ENCODE measurements around the gene PIK3R5.

PIK3R5 gene

DNA sequence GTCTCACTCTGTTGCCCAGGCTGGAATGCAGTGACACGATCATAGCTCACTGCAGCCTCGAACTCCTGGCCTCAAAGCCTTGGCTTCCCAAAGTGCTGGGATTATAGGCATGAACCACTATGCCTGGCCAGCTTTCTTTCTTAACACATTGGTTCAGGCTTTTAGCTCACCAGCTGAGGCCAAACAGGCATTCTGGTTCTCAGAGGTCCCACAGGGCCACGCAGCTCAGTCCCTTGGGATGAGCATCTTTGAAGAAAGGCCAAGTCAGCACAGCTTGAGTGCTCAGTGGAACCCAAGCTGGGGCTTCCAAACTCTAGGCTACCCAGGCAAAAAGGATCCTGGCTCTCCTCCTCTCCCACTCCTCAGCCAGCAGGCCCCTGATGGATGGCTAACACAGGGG is 2.5 kb downstream of the PIK3R5 start:
- H3K4me3 ChIP-seq (ENCODE audit: low read depth, low read length): no peak overlapping the region
- peaks cover 11% of the 10 kb centered on the region for H3K4me1 ChIP-seq (ENCODE audit: control insufficient read depth, insufficient read depth, low read length)
- H3K9ac ChIP-seq (ENCODE audit: low read length): no peak overlapping the region
- H3K27ac ChIP-seq (ENCODE audit: low read depth, low read length): no peak overlapping the region
- peaks cover 41% of the 10 kb centered on the region for H3K27me3 ChIP-seq (ENCODE audit: control insufficient read depth, insufficient read depth, low read length)
- H3K36me3 ChIP-seq (ENCODE audit: control insufficient read depth, insufficient read depth, low read length): no peaks in the 10 kb centered on the region
- no peaks in the 10 kb centered on the region for H3K9me3 ChIP-seq (ENCODE audit: control insufficient read depth, insufficient read depth, low read depth, low read length)

- no peak overlapping the region for H3K9ac ChIP-seq (ENCODE audit: low read length)
- H3K36me3 ChIP-seq (ENCODE audit: control insufficient read depth, insufficient read depth, low read length): no peaks in the 10 kb centered on the region
- H3K27ac ChIP-seq (ENCODE audit: low read depth, low read length): no peak overlapping the region
- peaks cover 11% of the 10 kb centered on the region for H3K4me1 ChIP-seq (ENCODE audit: control insufficient read depth, insufficient read depth, low read length)
- no peaks in the 10 kb centered on the region for H3K9me3 ChIP-seq (ENCODE audit: control insufficient read depth, insufficient read depth, low read depth, low read length)
- H3K27me3 ChIP-seq (ENCODE audit: control insufficient read depth, insufficient read depth, low read length): peaks cover 29% of the 10 kb centered on the region
- H3K4me3 ChIP-seq (ENCODE audit: low read depth, low read length): no peak overlapping the region
These were observed 3.7 kb downstream of the PIK3R5 start for GRCh38 chr17:8961829-8962228.

- Histone ChIP-seq H3K4me3 (ENCODE audit: low read depth, low read length) (no peak overlapping the region), H3K9me3 (ENCODE audit: control insufficient read depth, insufficient read depth, low read depth, low read length) (no peaks in the 10 kb centered on the region), H3K9ac (ENCODE audit: low read length) (no peak overlapping the region), H3K4me1 (ENCODE audit: control insufficient read depth, insufficient read depth, low read length) (peaks cover 11% of the 10 kb centered on the region), H3K27me3 (ENCODE audit: control insufficient read depth, insufficient read depth, low read length) (peaks cover 21% of the 10 kb centered on the region), H3K36me3 (ENCODE audit: control insufficient read depth, insufficient read depth, low read length) (no peaks in the 10 kb centered on the region), H3K27ac (ENCODE audit: low read depth, low read length) (no peak overlapping the region)
These were observed 5.0 kb downstream of the PIK3R5 start for GRCh38 chr17:8960325-8961140.

- no peaks in the 10 kb centered on the region for H3K9me3 ChIP-seq (ENCODE audit: control insufficient read depth, insufficient read depth, low read depth, low read length)
- H3K36me3 ChIP-seq (ENCODE audit: control insufficient read depth, insufficient read depth, low read length): no peaks in the 10 kb centered on the region
- H3K4me3 ChIP-seq (ENCODE audit: low read depth, low read length): no peak overlapping the region
- H3K9ac ChIP-seq (ENCODE audit: low read length): no peak overlapping the region
- peaks cover 10% of the 10 kb centered on the region for H3K27me3 ChIP-seq (ENCODE audit: control insufficient read depth, insufficient read depth, low read length)
- H3K4me1 ChIP-seq (ENCODE audit: control insufficient read depth, insufficient read depth, low read length): peaks cover 15% of the 10 kb centered on the region
- H3K27ac ChIP-seq (ENCODE audit: low read depth, low read length): no peak overlapping the region
These were observed 6.1 kb downstream of the PIK3R5 start for GRCh38 chr17:8959312-8959918.

DNA sequence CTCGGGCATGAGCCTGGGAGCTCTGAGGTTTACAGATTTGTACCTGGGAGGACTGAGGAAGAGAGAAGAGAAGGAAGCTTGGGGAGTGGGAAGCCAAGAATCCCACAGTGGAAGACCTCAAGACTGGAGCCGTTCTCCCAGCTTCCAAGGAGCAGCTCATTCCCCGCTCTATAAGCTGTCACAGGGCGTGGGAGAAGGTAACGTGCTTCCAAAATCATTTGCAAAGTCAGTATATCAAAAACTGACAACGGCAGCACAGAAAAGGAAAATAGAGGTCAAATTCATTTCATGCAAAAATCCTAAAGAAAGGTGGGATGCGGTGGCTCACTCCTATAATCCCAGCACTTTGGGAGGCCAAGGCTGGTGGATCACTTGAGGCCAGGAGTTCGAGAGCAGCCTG is 7.8 kb downstream of the PIK3R5 start:
- no peak overlapping the region for H3K4me3 ChIP-seq (ENCODE audit: low read depth, low read length)
- no peak overlapping the region for H3K27ac ChIP-seq (ENCODE audit: low read depth, low read length)

DNA sequence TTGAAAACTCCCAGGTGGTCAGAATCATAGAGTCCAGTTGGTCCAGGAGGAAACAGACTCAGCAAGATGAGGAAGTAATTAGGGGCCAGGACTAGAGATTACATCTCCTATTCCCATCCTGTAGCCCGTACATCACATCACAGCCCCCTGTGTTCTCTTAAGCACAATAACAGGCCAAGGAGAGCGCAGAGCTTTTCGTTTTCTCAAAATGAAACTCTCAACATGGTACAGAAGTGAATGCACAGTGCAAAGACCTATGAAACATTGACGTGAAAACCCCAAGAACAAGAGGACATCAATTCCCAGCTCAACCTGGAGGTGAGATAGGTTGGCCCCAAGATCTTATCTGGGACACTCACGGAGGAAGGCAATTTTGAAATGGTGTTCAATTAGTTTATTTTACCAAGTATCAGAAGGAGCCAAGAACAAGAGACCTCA is 9.0 kb downstream of the PIK3R5 start:
- Histone ChIP-seq H3K27me3 (ENCODE audit: control insufficient read depth, insufficient read depth, low read length) (no peaks in the 10 kb centered on the region; the same call in 1 of the 2 replicates), H3K4me3 (ENCODE audit: low read depth, low read length) (no peak overlapping the region), H3K4me1 (ENCODE audit: control insufficient read depth, insufficient read depth, low read length) (peaks cover 20% of the 10 kb centered on the region), H3K9me3 (ENCODE audit: control insufficient read depth, insufficient read depth, low read depth, low read length) (no peaks in the 10 kb centered on the region), H3K36me3 (ENCODE audit: control insufficient read depth, insufficient read depth, low read length) (no peaks in the 10 kb centered on the region), H3K27ac (ENCODE audit: low read depth, low read length) (no peak overlapping the region), H3K9ac (ENCODE audit: low read length) (no peak overlapping the region)

More for the DNA sequence above, 7.8 kb downstream of the PIK3R5 start:
- Histone ChIP-seq H3K4me1 (ENCODE audit: control insufficient read depth, insufficient read depth, low read length) (peaks cover 20% of the 10 kb centered on the region), H3K27me3 (ENCODE audit: control insufficient read depth, insufficient read depth, low read length) (no peaks in the 10 kb centered on the region; the same call in 1 of the 2 replicates), H3K9me3 (ENCODE audit: control insufficient read depth, insufficient read depth, low read depth, low read length) (no peaks in the 10 kb centered on the region), H3K36me3 (ENCODE audit: control insufficient read depth, insufficient read depth, low read length) (no peaks in the 10 kb centered on the region), H3K9ac (ENCODE audit: low read length) (no peak overlapping the region)

- H3K36me3 ChIP-seq (ENCODE audit: control insufficient read depth, insufficient read depth, low read length): no peaks in the 10 kb centered on the region
- no peak overlapping the region for H3K9ac ChIP-seq (ENCODE audit: low read length)
- no peak overlapping the region for H3K4me3 ChIP-seq (ENCODE audit: low read depth, low read length)
- H3K4me1 ChIP-seq (ENCODE audit: control insufficient read depth, insufficient read depth, low read length): peaks cover 13% of the 10 kb centered on the region
- no peak overlapping the region for H3K27ac ChIP-seq (ENCODE audit: low read depth, low read length)
- H3K9me3 ChIP-seq (ENCODE audit: control insufficient read depth, insufficient read depth, low read depth, low read length): no peaks in the 10 kb centered on the region
- H3K27me3 ChIP-seq (ENCODE audit: control insufficient read depth, insufficient read depth, low read length): no peaks in the 10 kb centered on the region; the same call in 1 of the 2 replicates
These were observed 10.2 kb downstream of the PIK3R5 start for GRCh38 chr17:8955021-8955959.

DNA sequence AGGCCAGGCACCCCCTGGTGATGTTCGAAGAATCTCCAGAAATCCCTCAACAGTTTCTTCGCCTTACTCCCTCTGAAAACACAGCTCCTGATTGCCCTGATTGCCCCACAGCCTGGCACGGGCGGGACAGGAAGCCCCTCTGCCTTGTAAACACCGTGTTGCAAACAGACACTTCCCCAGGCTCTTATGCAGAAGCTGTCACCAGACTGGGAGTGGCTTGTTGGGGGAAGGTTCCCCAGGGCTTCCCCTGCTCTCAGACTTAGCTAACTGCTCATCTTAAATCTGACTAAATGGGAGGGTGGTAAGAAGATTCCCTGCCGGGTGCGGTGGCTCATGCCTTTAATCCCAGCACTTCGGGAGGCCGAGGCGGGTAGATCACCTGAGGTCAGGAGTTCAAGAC is 11.2 kb downstream of the PIK3R5 start:
- H3K27me3 ChIP-seq (ENCODE audit: control insufficient read depth, insufficient read depth, low read length): peaks cover 3% of the 10 kb centered on the region; the same call in 1 of the 2 replicates
- H3K27ac ChIP-seq (ENCODE audit: low read depth, low read length): no peak overlapping the region
- peaks cover 12% of the 10 kb centered on the region for H3K4me1 ChIP-seq (ENCODE audit: control insufficient read depth, insufficient read depth, low read length)
- H3K9ac ChIP-seq (ENCODE audit: low read length): no peak overlapping the region
- no peaks in the 10 kb centered on the region for H3K36me3 ChIP-seq (ENCODE audit: control insufficient read depth, insufficient read depth, low read length)
- no peak overlapping the region for H3K4me3 ChIP-seq (ENCODE audit: low read depth, low read length)
- H3K9me3 ChIP-seq (ENCODE audit: control insufficient read depth, insufficient read depth, low read depth, low read length): no peaks in the 10 kb centered on the region

DNA sequence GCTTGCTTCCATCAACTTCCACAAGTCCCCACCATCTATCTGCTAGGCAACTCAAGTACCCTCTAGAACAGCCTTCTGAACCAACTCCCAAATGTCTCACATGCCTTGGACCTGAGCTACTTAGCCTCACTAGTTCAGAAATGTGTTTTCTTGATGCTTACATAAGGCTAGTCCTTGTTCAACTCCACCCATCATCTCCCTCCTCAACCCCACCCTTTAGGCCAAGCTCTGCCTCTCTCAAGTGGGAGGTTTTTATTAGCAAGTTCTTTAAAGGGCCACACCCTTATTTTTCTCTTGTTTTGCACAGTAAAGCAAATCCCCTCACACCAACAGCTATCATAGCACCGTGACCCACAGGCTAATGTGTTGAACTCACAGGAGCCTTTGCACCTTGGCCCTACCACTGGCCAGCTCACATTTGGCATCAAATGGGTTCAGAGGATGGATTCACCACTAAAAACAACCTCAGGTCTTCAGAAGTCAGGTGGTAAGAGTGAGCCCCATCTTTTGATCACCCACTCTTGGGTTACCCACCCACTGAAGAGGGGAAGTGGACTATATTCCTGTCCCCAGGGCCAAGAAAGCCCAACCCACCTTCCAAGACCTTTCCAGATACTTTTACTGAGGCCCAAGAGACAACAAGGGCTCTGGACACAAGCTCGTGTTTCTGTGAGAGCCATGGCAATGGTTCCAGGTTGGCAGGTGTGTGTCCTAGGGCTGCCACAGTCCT is 12.2 kb downstream of the PIK3R5 start:
- Histone ChIP-seq H3K27me3 (ENCODE audit: control insufficient read depth, insufficient read depth, low read length) (peaks cover 5% of the 10 kb centered on the region; the same call in 1 of the 2 replicates), H3K4me3 (ENCODE audit: low read depth, low read length) (no peak overlapping the region), H3K27ac (ENCODE audit: low read depth, low read length) (no peak overlapping the region), H3K36me3 (ENCODE audit: control insufficient read depth, insufficient read depth, low read length) (no peaks in the 10 kb centered on the region), H3K9ac (ENCODE audit: low read length) (no peak overlapping the region), H3K9me3 (ENCODE audit: control insufficient read depth, insufficient read depth, low read depth, low read length) (no peaks in the 10 kb centered on the region), H3K4me1 (ENCODE audit: control insufficient read depth, insufficient read depth, low read length) (peaks cover 12% of the 10 kb centered on the region)

DNA sequence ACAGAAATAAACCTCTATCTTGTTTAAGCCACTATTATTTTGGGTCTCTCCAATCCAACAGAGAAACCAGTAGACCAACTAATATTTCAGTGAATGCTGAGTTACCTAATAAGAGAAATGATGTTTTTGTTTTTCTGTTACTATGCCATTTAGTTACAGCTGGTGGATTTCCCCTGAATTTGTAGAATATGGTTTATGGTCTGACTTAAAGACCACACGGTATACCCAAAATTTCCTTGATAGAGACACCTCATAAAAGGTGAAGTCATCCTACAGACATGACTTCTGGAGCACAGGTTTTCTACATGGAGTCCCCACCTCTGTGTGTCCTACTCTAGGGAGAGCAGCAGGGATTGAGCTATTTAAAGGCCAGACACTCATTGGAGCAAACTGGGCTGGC is 13.3 kb downstream of the PIK3R5 start:
- Histone ChIP-seq H3K27me3 (ENCODE audit: control insufficient read depth, insufficient read depth, low read length) (peaks cover 5% of the 10 kb centered on the region; the same call in 1 of the 2 replicates), H3K36me3 (ENCODE audit: control insufficient read depth, insufficient read depth, low read length) (no peaks in the 10 kb centered on the region), H3K9ac (ENCODE audit: low read length) (no peak overlapping the region), H3K9me3 (ENCODE audit: control insufficient read depth, insufficient read depth, low read depth, low read length) (no peaks in the 10 kb centered on the region), H3K4me1 (ENCODE audit: control insufficient read depth, insufficient read depth, low read length) (peaks cover 12% of the 10 kb centered on the region), H3K27ac (ENCODE audit: low read depth, low read length) (no peak overlapping the region), H3K4me3 (ENCODE audit: low read depth, low read length) (no peak overlapping the region)
